Karpas-422 (cell line): ENCODE measurements around the gene GPR27. TPM values are rescaled to one million over a fixed set of nuclear protein-coding genes. Genes with fewer than 3 reads are reported as not detected.

Source experiments
- DNase-seq: peaks from one replicate; pipeline ENCODE4 v3.0.0-alpha.2; 2015
- H2AFZ ChIP-seq: fragments of 200-600 bp; sonication (generic); 2 replicates; pipeline ENCODE4 v1.6.1; 2014; ENCODE audit warnings: antibody characterized with exemption, low read length, mixed read lengths
- H3K27ac ChIP-seq: fragments of 200-600 bp; sonication (generic); 2 replicates; pipeline ENCODE4 v1.5.1; 2014; ENCODE audit warnings: mild to moderate bottlenecking, low read length, moderate library complexity
- H3K27me3 ChIP-seq: fragments of 200-600 bp; sonication (generic); 2 replicates; pipeline ENCODE4 v1.6.1; 2014; ENCODE audit warnings: low read length, mixed read lengths
- H3K36me3 ChIP-seq: fragments of 200-600 bp; sonication (generic); 2 replicates; pipeline ENCODE4 v1.6.1; 2014; ENCODE audit warnings: low read length, mixed read lengths; ENCODE audit not compliant: insufficient read depth
- H3K4me1 ChIP-seq: fragments of 200-600 bp; sonication (generic); 2 replicates; pipeline ENCODE4 v1.6.1; 2014; ENCODE audit warnings: mild to moderate bottlenecking, low read length, mixed read lengths
- H3K4me2 ChIP-seq: fragments of 200-600 bp; sonication (generic); 2 replicates; pipeline ENCODE4 v1.6.1; 2014; ENCODE audit warnings: low read length, low read depth, mild to moderate bottlenecking; ENCODE audit not compliant: poor library complexity, severe bottlenecking
- H3K4me3 ChIP-seq: fragments of 200-600 bp; sonication (generic); 2 replicates; pipeline ENCODE4 v1.5.1; 2014; ENCODE audit warnings: mild to moderate bottlenecking, antibody characterized with exemption, low read length, mixed read lengths
- H3K79me2 ChIP-seq: fragments of 200-600 bp; sonication (generic); 2 replicates; pipeline ENCODE4 v1.6.1; 2014; ENCODE audit warnings: mild to moderate bottlenecking, low read length, mixed read lengths
- H3K9ac ChIP-seq: fragments of 200-600 bp; sonication (generic); 2 replicates; pipeline ENCODE4 v1.6.0; 2014; ENCODE audit warnings: low read length
- H3K9me2 ChIP-seq: fragments of 200-600 bp; sonication (generic), shearing (Covaris generic); replicated peaks from 2 replicates; pipeline ENCODE4 v1.6.0; 2014; ENCODE audit warnings: mild to moderate bottlenecking, low read length, moderate library complexity; ENCODE audit not compliant: insufficient read depth
- H3K9me3 ChIP-seq: fragments of 300-700, 200-600 bp; sonication (generic); 2 replicates; pipeline ENCODE4 v1.6.1; 2014; ENCODE audit warnings: low read length, mixed read lengths
- H4K20me1 ChIP-seq: fragments of 200-600 bp; sonication (generic); 2 replicates; pipeline ENCODE4 v1.6.1; 2014; ENCODE audit warnings: mild to moderate bottlenecking, antibody characterized with exemption, low read length, low read depth; ENCODE audit not compliant: insufficient read depth
- total RNA-seq: library from RNA; depleted of rRNA; stranded (reverse); fragments of >200 nt; shearing (Covaris generic); gene quantifications from 2 replicates; pipeline ENCODE4 v1.2.3, GENCODE V29; 2014; ENCODE audit warnings: low replicate concordance; rRNA removed

Gene GPR27
- total RNA-seq, 1 experiment from 2014 or later: not detected

DNA sequence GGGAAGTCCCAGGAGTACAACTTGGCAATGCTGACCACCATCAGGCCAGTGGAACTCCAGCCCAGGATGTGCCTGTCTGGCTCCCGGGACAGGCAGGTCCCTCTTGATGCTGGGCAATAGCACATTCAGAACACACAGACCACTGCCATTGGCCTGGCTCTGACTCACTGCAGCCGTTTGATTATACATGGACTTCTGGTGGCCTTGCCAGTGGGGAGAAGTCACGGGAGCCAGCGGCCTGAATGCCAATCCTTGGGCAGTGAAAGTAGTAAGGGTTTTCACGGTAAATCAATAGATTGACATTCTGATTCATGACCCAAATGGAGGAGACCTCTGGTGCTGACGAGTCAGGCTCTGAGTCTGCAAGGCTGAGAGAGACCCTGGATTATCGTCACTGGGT is 43.8 kb downstream of the GPR27 start:
- Histone ChIP-seq H3K27ac (no peak overlapping the region), H4K20me1 (no peaks in the 10 kb centered on the region), H3K4me3 (no peak overlapping the region), H3K9me2 (no peaks in the 10 kb centered on the region), H3K9me3 (no peaks in the 10 kb centered on the region), H2AFZ (no peak overlapping the region), H3K36me3 (no peaks in the 10 kb centered on the region), H3K4me1 (peaks cover 8% of the 10 kb centered on the region; the same call in 1 of the 2 replicates), H3K27me3 (0 out of 2 replicates have a peak, but pooled peaks cover 1% of the 10 kb centered on the region), H3K79me2 (no peaks in the 10 kb centered on the region), H3K4me2 (no peak overlapping the region), H3K9ac (no peak overlapping the region)
- DNase-seq: no peak

DNA sequence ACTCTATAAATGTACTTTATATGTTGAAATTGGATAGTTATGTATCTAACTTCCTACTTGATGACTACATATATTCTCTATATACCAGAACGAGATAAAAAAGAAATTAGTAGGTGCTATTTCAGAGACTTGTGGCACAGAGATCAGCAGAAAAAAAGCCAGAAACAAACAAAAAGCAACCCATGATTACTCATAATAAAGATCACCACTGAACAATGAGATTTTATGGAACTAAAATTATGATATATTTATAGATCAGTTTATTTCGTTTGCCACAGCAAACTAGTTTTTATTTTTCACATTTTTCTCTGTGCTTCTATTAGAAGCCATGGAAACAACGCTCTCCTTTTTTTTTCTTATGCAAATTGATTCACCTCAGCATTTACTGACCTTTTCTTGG is 46.4 kb downstream of the GPR27 start:
- Histone ChIP-seq H3K36me3 (no peaks in the 10 kb centered on the region), H3K79me2 (no peaks in the 10 kb centered on the region), H3K4me3 (no peak overlapping the region), H3K27ac (no peak overlapping the region), H3K9me3 (no peaks in the 10 kb centered on the region), H3K27me3 (0 out of 2 replicates have a peak, but pooled peaks cover 3% of the 10 kb centered on the region), H3K9me2 (no peaks in the 10 kb centered on the region), H3K4me2 (no peak overlapping the region), H3K4me1 (peaks cover 8% of the 10 kb centered on the region; the same call in 1 of the 2 replicates), H4K20me1 (no peaks in the 10 kb centered on the region), H2AFZ (no peak overlapping the region), H3K9ac (no peak overlapping the region)
- DNase-seq: no peak

DNA sequence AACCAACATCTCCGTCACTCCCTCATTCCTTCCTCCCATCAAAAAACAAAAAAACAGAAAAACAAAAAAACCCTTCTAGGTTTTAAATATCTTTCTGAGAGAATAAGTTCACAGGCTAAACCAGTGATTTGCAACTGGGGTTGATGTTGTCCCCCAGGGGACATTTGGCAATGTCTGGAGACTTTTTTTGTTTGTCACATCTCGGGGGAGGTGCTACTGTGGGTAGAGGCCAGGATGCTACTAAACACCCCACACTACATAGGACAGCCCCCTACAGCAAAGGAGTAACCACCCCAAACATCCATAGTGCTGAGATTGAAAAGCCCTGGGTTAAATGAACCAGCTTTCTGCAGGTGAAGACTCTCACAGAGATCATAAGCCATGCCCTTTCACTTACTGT is 48.3 kb downstream of the GPR27 start:
- Histone ChIP-seq H3K4me1 (peaks cover 8% of the 10 kb centered on the region; the same call in 1 of the 2 replicates), H2AFZ (no peak overlapping the region), H4K20me1 (no peaks in the 10 kb centered on the region), H3K4me3 (no peak overlapping the region), H3K36me3 (no peaks in the 10 kb centered on the region), H3K4me2 (no peak overlapping the region), H3K27me3 (0 out of 2 replicates have a peak, but pooled peaks cover 3% of the 10 kb centered on the region), H3K9me2 (no peaks in the 10 kb centered on the region), H3K79me2 (no peaks in the 10 kb centered on the region), H3K27ac (no peak overlapping the region), H3K9ac (no peak overlapping the region), H3K9me3 (no peaks in the 10 kb centered on the region)
- DNase-seq: no peak

GRCh38 chr3:71803248-71803647 is 49.6 kb downstream of the GPR27 start:
- Histone ChIP-seq H3K4me3 (no peak overlapping the region), H3K9ac (no peak overlapping the region), H2AFZ (no peak overlapping the region), H4K20me1 (no peaks in the 10 kb centered on the region), H3K27ac (no peak overlapping the region), H3K36me3 (no peaks in the 10 kb centered on the region), H3K9me3 (no peaks in the 10 kb centered on the region), H3K27me3 (0 out of 2 replicates have a peak, but pooled peaks cover 3% of the 10 kb centered on the region), H3K9me2 (no peaks in the 10 kb centered on the region), H3K79me2 (no peaks in the 10 kb centered on the region), H3K4me1 (peaks cover 8% of the 10 kb centered on the region; the same call in 1 of the 2 replicates), H3K4me2 (no peak overlapping the region)
- no peak for DNase-seq

DNA sequence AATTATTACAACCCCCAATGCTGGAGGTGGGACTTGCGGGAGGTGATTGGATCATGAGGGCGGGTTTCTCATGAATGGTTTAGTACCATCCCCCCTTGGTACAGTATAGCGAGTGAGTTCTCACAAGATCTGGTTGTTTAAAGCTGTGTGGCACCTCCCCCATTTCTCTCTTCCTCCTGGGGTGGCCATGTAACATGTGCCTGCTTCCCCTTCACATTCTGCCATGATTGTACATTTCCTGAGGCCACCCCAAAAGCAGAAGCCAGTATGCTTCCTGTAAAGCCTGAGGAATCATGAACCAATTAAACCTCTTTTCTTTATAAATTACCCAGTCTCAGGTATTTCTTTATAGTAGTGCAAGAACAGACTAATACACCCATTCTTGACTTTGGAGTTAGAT is 51.5 kb downstream of the GPR27 start:
- no peaks in the 10 kb centered on the region for H3K9me3 ChIP-seq
- no peak overlapping the region for H2AFZ ChIP-seq
- no peak for DNase-seq
- H3K9me2 ChIP-seq: no peaks in the 10 kb centered on the region
- no peaks in the 10 kb centered on the region for H4K20me1 ChIP-seq
- H3K36me3 ChIP-seq: no peaks in the 10 kb centered on the region
- H3K9ac ChIP-seq: no peak overlapping the region
- H3K27ac ChIP-seq: no peak overlapping the region
- 0 out of 2 replicates have a peak, but pooled peaks cover 3% of the 10 kb centered on the region for H3K27me3 ChIP-seq
- H3K4me2 ChIP-seq: no peak overlapping the region
- H3K4me1 ChIP-seq: peaks cover 1% of the 10 kb centered on the region; the same call in 1 of the 2 replicates
- H3K4me3 ChIP-seq: no peak overlapping the region
- no peaks in the 10 kb centered on the region for H3K79me2 ChIP-seq

DNA sequence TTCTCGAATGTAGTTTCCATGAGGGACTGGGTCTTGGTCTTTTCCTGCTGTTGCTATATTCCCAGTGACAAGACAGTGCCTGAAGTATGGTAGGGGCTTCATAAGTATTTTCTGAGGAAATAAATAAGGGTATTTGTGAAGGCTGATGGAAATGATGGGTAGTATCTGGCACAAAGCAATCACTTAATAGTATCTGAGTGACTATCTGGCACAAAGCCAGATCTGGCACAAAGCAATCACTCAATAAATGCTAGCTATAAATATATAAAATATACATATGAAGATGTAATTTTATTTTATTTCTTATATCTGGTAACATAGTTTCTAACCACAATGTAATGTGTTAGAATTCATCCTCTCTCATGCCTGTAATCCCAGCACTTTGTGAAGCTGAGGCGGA is 52.0 kb downstream of the GPR27 start:
- no peak for DNase-seq
- Histone ChIP-seq H3K27ac (no peak overlapping the region), H3K27me3 (0 out of 2 replicates have a peak, but pooled peaks cover 3% of the 10 kb centered on the region), H3K36me3 (no peaks in the 10 kb centered on the region), H3K4me1 (no peaks in the 10 kb centered on the region), H3K9me2 (no peaks in the 10 kb centered on the region), H2AFZ (no peak overlapping the region), H3K79me2 (no peaks in the 10 kb centered on the region), H3K9ac (no peak overlapping the region), H4K20me1 (no peaks in the 10 kb centered on the region), H3K9me3 (no peaks in the 10 kb centered on the region), H3K4me2 (no peak overlapping the region), H3K4me3 (no peak overlapping the region)

Other genes starting within 250 kb of the GPR27 start
- gene FOXP1, start 170.1 kb upstream of the GPR27 start, total RNA-seq: 202 and 334 TPM in 2 replicates
- gene EIF4E3, start 28.5 kb upstream of the GPR27 start, total RNA-seq: not detected in 2 replicates
- not detected in 2 replicates for gene PROK2, start 31.3 kb downstream of the GPR27 start, total RNA-seq